Endothelial cell of umbilical vein (primary cell): Measurements from ENCODE around the gene ARRDC2. TPM values are rescaled to one million over a fixed set of nuclear protein-coding genes. Genes with fewer than 3 reads are reported as not detected.

Source experiments
- BruUV-seq: library from RNA; stranded (reverse); fragments of 400-500 nt; replicated peaks from 2 replicates; lab custom pipeline; 2021; lab: Mats Ljungman, UMichigan
- CTCF ChIA-PET: fragments of 300-600, 350-600 bp; sonication (Branson Sonifier 250); formaldehyde crosslinking; loops from one replicate; lab custom pipeline; 2021; ENCODE audit warnings: antibody characterized with exemption, inconsistent platforms; lab: Charles Lee
- POLR2A ChIA-PET: fragments of 300-600, 350-600 bp; sonication (Branson Sonifier 250); formaldehyde crosslinking; loops from one replicate; lab custom pipeline; 2021; ENCODE audit warnings: antibody characterized with exemption, inconsistent platforms; lab: Charles Lee
- DNase-seq: peaks from one replicate; pipeline ENCODE4 v3.0.0-alpha.2; 2011; ENCODE audit warnings: low read depth, low spot score
- FAIRE-seq: peaks from 2 replicates; lab custom pipeline; 2011; peaks lifted over from hg19 to GRCh38; lab: Jason Lieb, UNC
- H2AFZ ChIP-seq: 2 replicates; pipeline ENCODE4 v1.6.0; 2012; ENCODE audit warnings: low read depth, low read length, control low read depth, inconsistent platforms
- H3K27ac ChIP-seq: 2 replicates; pipeline ENCODE4 v1.5.1; 2011; ENCODE audit warnings: low read depth, mild to moderate bottlenecking, control low read depth, low read length, moderate library complexity; ENCODE audit not compliant: insufficient read depth
- H3K27me3 ChIP-seq, 2 experiments: 2 replicates each; pipeline versions ENCODE4 v1.6.0 to v1.6.1; 2011; ENCODE audit warnings: low read length in 2 of 2, mixed read lengths in 1 of 2; ENCODE audit not compliant: control insufficient read depth in 2 of 2, insufficient read depth in 2 of 2
- H3K36me3 ChIP-seq, 2 experiments: 2 replicates in 1 of 2; 3 replicates in 1 of 2; pipeline ENCODE4 v1.5.1; 2011; ENCODE audit warnings: low read length in 2 of 2, mild to moderate bottlenecking in 1 of 2, moderate library complexity in 1 of 2; ENCODE audit not compliant: control insufficient read depth in 2 of 2, insufficient read depth in 2 of 2; ENCODE audit errors: extremely low read depth in 1 of 2
- H3K4me1 ChIP-seq: 3 replicates; pipeline ENCODE4 v1.5.1; 2011; ENCODE audit warnings: mild to moderate bottlenecking, low read length; ENCODE audit not compliant: control insufficient read depth, insufficient read depth; ENCODE audit errors: extremely low read depth
- H3K4me2 ChIP-seq: 2 replicates; pipeline ENCODE4 v1.6.1; 2011; ENCODE audit warnings: low read length, control low read depth, mixed read lengths; ENCODE audit not compliant: insufficient read depth
- H3K4me3 ChIP-seq, 3 experiments: fragments of 200-600 bp in 1 of 3; sonication (generic), shearing (Covaris generic) in 1 of 3; replicated peaks in 1 of 3; 2 replicates each; pipeline ENCODE4 v1.5.1; 2011 to 2016; ENCODE audit warnings: control low read depth in 3 of 3, low read length in 3 of 3, mild to moderate bottlenecking in 2 of 3, inconsistent platforms in 1 of 3, low read depth in 1 of 3, moderate library complexity in 1 of 3; ENCODE audit not compliant: insufficient read depth in 1 of 3
- H3K79me2 ChIP-seq: 2 replicates; pipeline ENCODE4 v1.6.0; 2012; ENCODE audit warnings: low read length, inconsistent platforms; ENCODE audit not compliant: control insufficient read depth, insufficient read depth
- H3K9ac ChIP-seq: replicated peaks from 2 replicates; pipeline ENCODE3; 2011; ENCODE audit warnings: low read length, control low read depth; ENCODE audit not compliant: insufficient read depth; ENCODE audit errors: extremely low read depth
- H3K9me1 ChIP-seq: replicated peaks from 3 replicates; pipeline ENCODE4 v1.6.0; 2011; ENCODE audit warnings: mild to moderate bottlenecking, low read length; ENCODE audit not compliant: control insufficient read depth, insufficient read depth; ENCODE audit errors: extremely low read depth
- H3K9me3 ChIP-seq: replicated peaks from 2 replicates; pipeline ENCODE4 v1.5.1; 2012; ENCODE audit warnings: low read length, inconsistent platforms; ENCODE audit not compliant: control insufficient read depth, insufficient read depth
- H4K20me1 ChIP-seq: replicated peaks from 2 replicates; pipeline ENCODE3; 2011; ENCODE audit warnings: mild to moderate bottlenecking, low read length; ENCODE audit not compliant: control insufficient read depth, insufficient read depth; ENCODE audit errors: extremely low read depth
- EZH2 ChIP-seq: IDR thresholded peaks from 2 replicates; pipeline ENCODE4 v1.6.1; 2012; ENCODE audit warnings: borderline replicate concordance, low read depth, mild to moderate bottlenecking, moderate library complexity, low read length, inconsistent platforms; ENCODE audit not compliant: severe bottlenecking
- FOS ChIP-seq: IDR thresholded peaks from 2 replicates; pipeline ENCODE4 v1.6.1; 2011; ENCODE audit warnings: mild to moderate bottlenecking, low read length, moderate library complexity, borderline replicate concordance; ENCODE audit not compliant: insufficient read depth
- GATA2 ChIP-seq: IDR thresholded peaks from 2 replicates; pipeline ENCODE4 v1.7.0; 2011; ENCODE audit warnings: low read depth, mild to moderate bottlenecking, moderate library complexity, mixed read lengths, low read length; ENCODE audit not compliant: insufficient read length, insufficient read depth
- JUN ChIP-seq: IDR thresholded peaks from 2 replicates; pipeline ENCODE4 v1.6.1; 2011; ENCODE audit warnings: borderline replicate concordance, low read depth; ENCODE audit not compliant: insufficient read length, insufficient read depth
- MYC ChIP-seq: IDR thresholded peaks from one replicate; pipeline ENCODE4 v1.6.1; 2011; ENCODE audit warnings: mild to moderate bottlenecking, low read depth, low read length
- POLR2A ChIP-seq: IDR thresholded peaks from 2 replicates; pipeline ENCODE4 v1.6.1; 2012; ENCODE audit warnings: low read depth, mild to moderate bottlenecking, control low read depth, low read length
- POLR2AphosphoS5 ChIP-seq: IDR thresholded peaks from 2 replicates; pipeline ENCODE4 v1.6.1; 2012; ENCODE audit warnings: low read depth, mild to moderate bottlenecking, control low read depth, low read length, moderate library complexity; ENCODE audit not compliant: insufficient read depth
- dilution Hi-C: fragments of 300-500 bp; cut with MboI; formaldehyde crosslinking; loops from one replicate; pipeline ENCODE4 v1.15.0; 2019; ENCODE audit warnings: low sequenced_read_pairs; ENCODE audit not compliant: extremely low pct_ligation_motif_present
- intact Hi-C: fragments of 100-400 bp; cut with micrococcal nuclease; formaldehyde crosslinking; loops from one replicate; pipeline ENCODE4 v1.10.0; 2022
- polyA plus RNA-seq, 4 experiments: library from polyadenylated mRNA; depleted of rRNA in 3 of 4; stranded (reverse) in 3 of 4; unstranded in 1 of 4; fragments of >200 nt; gene quantifications; 2 replicates each; pipeline versions ENCODE4 v1.2.1 to v1.2.3, GENCODE V29; 2011 to 2012; ENCODE audit warnings: missing spikeins in 1 of 4
- total RNA-seq: library from RNA; stranded (reverse); gene quantifications from 2 replicates; pipeline ENCODE4 v1.2.3, GENCODE V29; 2021
- TF ChIP-seq, protein P1 (sequence below): IDR thresholded peaks from 2 replicates; pipeline ENCODE4 v1.6.1; 2011; ENCODE audit not compliant: insufficient read depth, insufficient read length
- TF ChIP-seq, protein P2 (sequence below), 2 donors: IDR thresholded peaks; 1 replicate in 1 of 2; 2 replicates in 1 of 2; pipeline ENCODE4 v1.5.1; 2011; ENCODE audit warnings: low read length in 2 of 2, mild to moderate bottlenecking in 2 of 2, moderate library complexity in 2 of 2, control low read depth in 1 of 2, inconsistent platforms in 1 of 2, low read depth in 1 of 2; ENCODE audit not compliant: insufficient read depth in 1 of 2; ENCODE audit errors: extremely low read depth in 1 of 2

ARRDC2 gene
- total and polyA plus RNA-seq, 2 donors (not counting 3 experiments of a cell fraction or from before 2014, with no cell fraction given), result 10.2 to 17.4 TPM

DNA sequence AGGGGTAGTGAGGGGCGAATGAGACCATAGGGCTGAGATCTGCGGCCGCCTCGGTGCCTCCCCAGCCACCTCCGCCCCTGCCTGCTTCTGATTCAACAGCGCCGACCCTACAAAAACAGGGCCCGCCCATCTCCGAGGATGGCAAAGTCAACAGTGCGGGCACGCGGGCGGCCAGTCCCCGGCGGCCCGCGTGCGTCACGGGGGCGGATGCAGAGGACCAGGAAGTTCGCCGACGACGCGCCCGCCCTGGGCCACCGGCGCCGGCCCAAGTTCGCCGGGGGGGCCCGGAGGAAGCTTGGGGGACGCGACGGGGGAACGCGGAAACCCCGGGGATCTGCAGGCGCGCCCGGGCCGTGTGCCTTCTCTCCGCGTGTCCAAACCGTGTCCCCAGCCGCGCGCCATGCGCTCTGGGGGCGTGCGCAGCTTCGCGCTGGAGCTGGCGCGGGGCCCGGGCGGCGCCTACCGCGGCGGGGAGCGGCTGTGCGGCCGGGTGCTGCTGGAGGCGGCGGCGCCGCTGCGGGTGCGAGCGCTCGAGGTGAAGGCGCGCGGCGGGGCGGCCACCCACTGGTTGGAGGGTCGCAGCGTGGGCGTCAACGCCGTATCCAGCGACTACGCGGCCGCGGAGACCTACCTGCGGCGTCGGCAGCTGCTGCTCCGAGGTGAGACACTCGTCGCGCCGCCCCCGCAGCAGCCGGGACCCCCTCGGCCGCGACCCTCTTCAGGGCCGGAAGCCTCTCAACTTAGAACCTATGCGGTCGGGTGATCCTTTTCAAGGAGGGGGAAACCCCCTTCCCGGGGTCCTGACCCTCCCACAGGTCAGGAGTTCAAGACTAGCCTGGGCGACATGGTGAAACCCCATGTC, 6.8 kb upstream of the ARRDC2 start:
- intact Hi-C loops, result loop anchor here (2.0 kb wide), 1 partner anchor 118 kb away; no protein-coding TSS in a partner anchor
- Histone ChIP-seq H2AFZ (peak overlapping the region; percentile 93), H3K79me2 (peaks cover 14% of the 10 kb centered on the region), H3K4me2 (peak overlapping the region; percentile 87), H3K4me1 (peaks cover 15% of the 10 kb centered on the region), H3K27ac (peak overlapping the region; percentile 90), H3K27me3 (no peaks in the 10 kb centered on the region), H3K9me1 (no peaks in the 10 kb centered on the region), H3K4me3 (peak overlapping the region; percentile 73 to 85 (median 77)), H4K20me1 (no peaks in the 10 kb centered on the region), H3K36me3 (no peaks in the 10 kb centered on the region), H3K9me3 (no peaks in the 10 kb centered on the region), H3K9ac (peak overlapping the region; percentile 89)
- DNase-seq (peak; percentile 82), FAIRE-seq (peak; percentile 62)
- ChIA-PET CTCF (interaction anchor here (1.0 to 2.3 kb wide), 6 partner anchors 54 to 142 kb away, joined by 3 to 10 read pairs (median 4); partner anchors contain the start of genes CCDC124 and RPL18A), POLR2A (no interaction called here)
- BruUV-seq, result no TSS peak
- dilution Hi-C loops, result no loop called here
- peak; percentile 66 for TF ChIP-seq POLR2A
- TF ChIP-seq, protein P1, sequence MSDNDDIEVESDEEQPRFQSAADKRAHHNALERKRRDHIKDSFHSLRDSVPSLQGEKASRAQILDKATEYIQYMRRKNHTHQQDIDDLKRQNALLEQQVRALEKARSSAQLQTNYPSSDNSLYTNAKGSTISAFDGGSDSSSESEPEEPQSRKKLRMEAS, result peak; percentile 70
- no peak for TF ChIP-seq JUN
- TF ChIP-seq GATA2, result no peak
- TF ChIP-seq POLR2AphosphoS5, result peak; percentile 77
- TF ChIP-seq, protein P2, sequence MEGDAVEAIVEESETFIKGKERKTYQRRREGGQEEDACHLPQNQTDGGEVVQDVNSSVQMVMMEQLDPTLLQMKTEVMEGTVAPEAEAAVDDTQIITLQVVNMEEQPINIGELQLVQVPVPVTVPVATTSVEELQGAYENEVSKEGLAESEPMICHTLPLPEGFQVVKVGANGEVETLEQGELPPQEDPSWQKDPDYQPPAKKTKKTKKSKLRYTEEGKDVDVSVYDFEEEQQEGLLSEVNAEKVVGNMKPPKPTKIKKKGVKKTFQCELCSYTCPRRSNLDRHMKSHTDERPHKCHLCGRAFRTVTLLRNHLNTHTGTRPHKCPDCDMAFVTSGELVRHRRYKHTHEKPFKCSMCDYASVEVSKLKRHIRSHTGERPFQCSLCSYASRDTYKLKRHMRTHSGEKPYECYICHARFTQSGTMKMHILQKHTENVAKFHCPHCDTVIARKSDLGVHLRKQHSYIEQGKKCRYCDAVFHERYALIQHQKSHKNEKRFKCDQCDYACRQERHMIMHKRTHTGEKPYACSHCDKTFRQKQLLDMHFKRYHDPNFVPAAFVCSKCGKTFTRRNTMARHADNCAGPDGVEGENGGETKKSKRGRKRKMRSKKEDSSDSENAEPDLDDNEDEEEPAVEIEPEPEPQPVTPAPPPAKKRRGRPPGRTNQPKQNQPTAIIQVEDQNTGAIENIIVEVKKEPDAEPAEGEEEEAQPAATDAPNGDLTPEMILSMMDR (IDR thresholded peaks at IDR 0.05; ENCODE audit: extremely low read depth in 1 of 2, insufficient read depth in 1 of 2, low read depth in 1 of 2, low read length in 2 of 2), result no peak
- TF ChIP-seq MYC, result no peak
- TF ChIP-seq FOS, result peak; percentile 19
- TF ChIP-seq EZH2, result no peak
